Measurements from ENCODE around the gene BAHCC1. TPM values are rescaled to one million over a fixed set of nuclear protein-coding genes. Genes with fewer than 3 reads are reported as not detected.

Gene BAHCC1
- total RNA-seq, 1 donor from 2014 or later: 3.4 TPM

DNA sequence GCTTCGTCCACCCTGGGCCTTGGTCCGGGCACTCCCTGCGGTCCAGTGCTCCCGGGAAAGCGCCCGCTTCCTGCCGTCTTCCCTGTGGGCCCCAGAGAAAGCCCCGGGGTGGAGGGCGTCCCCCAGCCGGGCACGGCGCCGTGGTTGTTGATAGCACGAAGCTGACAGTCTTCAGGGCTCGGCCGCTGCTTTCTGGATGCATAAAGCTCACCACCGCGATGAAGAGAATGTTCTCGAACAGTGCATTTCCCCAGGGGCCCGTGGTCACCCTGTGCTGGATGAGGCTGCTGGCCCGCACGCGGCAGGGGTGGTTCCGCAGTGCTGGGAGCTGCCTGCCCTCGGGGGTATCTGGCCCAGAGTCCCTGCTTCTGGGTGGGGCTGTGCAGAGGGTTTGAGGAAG lies 53.2 kb downstream of the BAHCC1 start:
- no peaks in the 10 kb centered on the region for H4K20me1 ChIP-seq (ENCODE audit: low read depth)
- H3K4me1 Mint-ChIP-seq: peaks cover 4% of the 10 kb centered on the region
- H3K27me3 ChIP-seq: no peaks in the 10 kb centered on the region
- TF ChIP-seq EZH2 (IDR thresholded peaks at IDR 0.05) (no peak), EZH2phosphoT487 (IDR thresholded peaks at IDR 0.05) (no peak)
- TF ChIP-seq, protein P1, sequence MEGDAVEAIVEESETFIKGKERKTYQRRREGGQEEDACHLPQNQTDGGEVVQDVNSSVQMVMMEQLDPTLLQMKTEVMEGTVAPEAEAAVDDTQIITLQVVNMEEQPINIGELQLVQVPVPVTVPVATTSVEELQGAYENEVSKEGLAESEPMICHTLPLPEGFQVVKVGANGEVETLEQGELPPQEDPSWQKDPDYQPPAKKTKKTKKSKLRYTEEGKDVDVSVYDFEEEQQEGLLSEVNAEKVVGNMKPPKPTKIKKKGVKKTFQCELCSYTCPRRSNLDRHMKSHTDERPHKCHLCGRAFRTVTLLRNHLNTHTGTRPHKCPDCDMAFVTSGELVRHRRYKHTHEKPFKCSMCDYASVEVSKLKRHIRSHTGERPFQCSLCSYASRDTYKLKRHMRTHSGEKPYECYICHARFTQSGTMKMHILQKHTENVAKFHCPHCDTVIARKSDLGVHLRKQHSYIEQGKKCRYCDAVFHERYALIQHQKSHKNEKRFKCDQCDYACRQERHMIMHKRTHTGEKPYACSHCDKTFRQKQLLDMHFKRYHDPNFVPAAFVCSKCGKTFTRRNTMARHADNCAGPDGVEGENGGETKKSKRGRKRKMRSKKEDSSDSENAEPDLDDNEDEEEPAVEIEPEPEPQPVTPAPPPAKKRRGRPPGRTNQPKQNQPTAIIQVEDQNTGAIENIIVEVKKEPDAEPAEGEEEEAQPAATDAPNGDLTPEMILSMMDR (IDR thresholded peaks at IDR 0.05): no peak
- H3K36me3 Mint-ChIP-seq: peaks cover 9% of the 10 kb centered on the region
- no peak for DNase-seq (ENCODE audit: low spot score)
- H3K27ac Mint-ChIP-seq: no peak overlapping the region
- peaks cover 2% of the 10 kb centered on the region for H3K27me3 Mint-ChIP-seq (ENCODE audit: insufficient read depth, low read depth)
- H3K36me3 ChIP-seq: no peaks in the 10 kb centered on the region
- no peaks in the 10 kb centered on the region for H3F3A ChIP-seq (ENCODE audit: low read depth)
- no peak overlapping the region for H3K4me3 Mint-ChIP-seq
- no peaks in the 10 kb centered on the region for H3K4me1 ChIP-seq
- no peak overlapping the region for H3K4me2 ChIP-seq
- H2AFZ ChIP-seq (replicated peaks): no peak overlapping the region
- no peaks in the 10 kb centered on the region for H3K9me3 Mint-ChIP-seq
- H3K9ac ChIP-seq: no peak overlapping the region
- H3K79me2 ChIP-seq (ENCODE audit: low read depth): no peaks in the 10 kb centered on the region
- H3K9me3 ChIP-seq (ENCODE audit: low read depth): no peaks in the 10 kb centered on the region
- H3K27ac ChIP-seq: no peak overlapping the region
- no peak overlapping the region for H3K4me3 ChIP-seq

GRCh38 chr17:81448950-81449349 lies 53.7 kb downstream of the BAHCC1 start:
- H3K36me3 Mint-ChIP-seq: peaks cover 9% of the 10 kb centered on the region
- Histone ChIP-seq H2AFZ (replicated peaks) (no peak overlapping the region), H3K4me3 (no peak overlapping the region), H3K27ac (no peak overlapping the region), H3K4me2 (no peak overlapping the region), H3K9ac (no peak overlapping the region), H4K20me1 (ENCODE audit: low read depth) (no peaks in the 10 kb centered on the region), H3K79me2 (ENCODE audit: low read depth) (no peaks in the 10 kb centered on the region), H3K9me3 (ENCODE audit: low read depth) (no peaks in the 10 kb centered on the region), H3K4me1 (no peaks in the 10 kb centered on the region), H3K36me3 (no peaks in the 10 kb centered on the region), H3K27me3 (no peaks in the 10 kb centered on the region), H3F3A (ENCODE audit: low read depth) (no peaks in the 10 kb centered on the region)
- no peak overlapping the region for H3K27ac Mint-ChIP-seq
- TF ChIP-seq, protein P1 (IDR thresholded peaks at IDR 0.05): no peak
- TF ChIP-seq EZH2phosphoT487 (IDR thresholded peaks at IDR 0.05) (no peak), EZH2 (IDR thresholded peaks at IDR 0.05) (no peak)
- H3K27me3 Mint-ChIP-seq (ENCODE audit: insufficient read depth, low read depth): peaks cover 2% of the 10 kb centered on the region
- peaks cover 4% of the 10 kb centered on the region for H3K4me1 Mint-ChIP-seq
- H3K4me3 Mint-ChIP-seq: no peak overlapping the region
- no peaks in the 10 kb centered on the region for H3K9me3 Mint-ChIP-seq
- no peak for DNase-seq (ENCODE audit: low spot score)

DNA sequence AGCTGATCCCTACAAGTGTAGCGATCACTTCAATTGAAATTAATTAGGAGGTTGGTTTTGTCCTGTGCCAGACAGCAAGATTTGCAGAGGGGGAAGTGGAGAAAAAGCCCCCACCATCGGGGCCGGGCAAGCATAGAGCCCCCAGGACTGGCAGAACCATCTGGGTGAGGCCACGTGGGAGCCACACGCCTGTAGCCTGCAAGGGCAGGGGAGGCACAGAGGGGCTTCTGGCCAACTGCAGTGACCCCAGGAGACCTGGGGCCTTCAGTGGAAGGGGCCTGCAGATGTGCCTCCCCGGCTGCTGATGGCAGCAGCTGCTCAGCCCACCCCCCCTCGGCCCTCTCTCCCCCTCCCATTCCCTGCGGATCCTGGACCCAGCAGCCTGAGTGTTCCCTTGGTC lies 54.1 kb downstream of the BAHCC1 start:
- Histone ChIP-seq H2AFZ (replicated peaks) (no peak overlapping the region), H4K20me1 (ENCODE audit: low read depth) (no peaks in the 10 kb centered on the region), H3K27ac (no peak overlapping the region), H3K4me3 (no peak overlapping the region), H3K9ac (no peak overlapping the region), H3K9me3 (ENCODE audit: low read depth) (no peaks in the 10 kb centered on the region), H3K4me1 (no peaks in the 10 kb centered on the region), H3K27me3 (no peaks in the 10 kb centered on the region), H3K79me2 (ENCODE audit: low read depth) (no peaks in the 10 kb centered on the region), H3K36me3 (no peaks in the 10 kb centered on the region), H3K4me2 (no peak overlapping the region), H3F3A (ENCODE audit: low read depth) (no peaks in the 10 kb centered on the region)
- peaks cover 4% of the 10 kb centered on the region for H3K4me1 Mint-ChIP-seq
- no peak for DNase-seq (ENCODE audit: low spot score)
- no peaks in the 10 kb centered on the region for H3K9me3 Mint-ChIP-seq
- H3K27me3 Mint-ChIP-seq (ENCODE audit: insufficient read depth, low read depth): peaks cover 2% of the 10 kb centered on the region
- no peak for TF ChIP-seq EZH2phosphoT487 (IDR thresholded peaks at IDR 0.05)
- peaks cover 9% of the 10 kb centered on the region for H3K36me3 Mint-ChIP-seq
- H3K27ac Mint-ChIP-seq: no peak overlapping the region
- no peak overlapping the region for H3K4me3 Mint-ChIP-seq

DNA sequence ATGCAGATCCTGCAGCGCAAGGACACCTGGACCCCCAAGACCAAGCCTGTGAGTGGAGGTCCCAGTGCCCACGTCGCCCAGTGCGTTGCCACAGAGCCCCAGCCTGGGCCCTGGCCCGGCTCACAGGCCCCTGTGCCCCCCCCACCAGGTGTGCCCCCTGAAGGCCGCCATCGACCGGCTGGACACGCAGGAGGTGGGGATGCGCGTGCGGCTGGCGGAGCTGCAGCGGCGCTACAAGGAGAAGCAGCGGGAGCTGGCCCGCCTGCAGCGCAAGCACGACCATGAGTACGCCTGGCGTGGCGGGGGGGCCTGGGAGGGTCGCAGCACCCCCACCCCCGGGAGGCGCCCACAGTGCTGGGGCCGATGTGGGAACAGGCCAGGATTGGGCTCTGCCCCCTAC lies 56.6 kb downstream of the BAHCC1 start:
- Histone ChIP-seq H3F3A (ENCODE audit: low read depth) (no peaks in the 10 kb centered on the region), H2AFZ (replicated peaks) (no peak overlapping the region), H3K9ac (no peak overlapping the region), H3K4me1 (peaks cover 6% of the 10 kb centered on the region), H4K20me1 (ENCODE audit: low read depth) (no peaks in the 10 kb centered on the region), H3K9me3 (ENCODE audit: low read depth) (no peaks in the 10 kb centered on the region), H3K27me3 (no peaks in the 10 kb centered on the region), H3K4me3 (no peak overlapping the region), H3K27ac (no peak overlapping the region), H3K36me3 (no peaks in the 10 kb centered on the region), H3K4me2 (no peak overlapping the region), H3K79me2 (ENCODE audit: low read depth) (no peaks in the 10 kb centered on the region)
- H3K27me3 Mint-ChIP-seq (ENCODE audit: insufficient read depth, low read depth): peaks cover 7% of the 10 kb centered on the region
- H3K4me3 Mint-ChIP-seq: no peak overlapping the region
- no peak for TF ChIP-seq EZH2phosphoT487 (IDR thresholded peaks at IDR 0.05)
- no peak for TF ChIP-seq EZH2 (IDR thresholded peaks at IDR 0.05)
- TF ChIP-seq, protein P1 (IDR thresholded peaks at IDR 0.05): no peak
- peaks cover 4% of the 10 kb centered on the region for H3K4me1 Mint-ChIP-seq
- H3K36me3 Mint-ChIP-seq: peaks cover 8% of the 10 kb centered on the region
- DNase-seq (ENCODE audit: low spot score): no peak
- no peak overlapping the region for H3K27ac Mint-ChIP-seq
- no peaks in the 10 kb centered on the region for H3K9me3 Mint-ChIP-seq

Measured in neural progenitor cell (in vitro differentiated cells).